CD1c-positive myeloid dendritic cell (primary cell): ENCODE results near the gene AGPAT4.
"Not testable (repeated sequence)": the region's sequence is repeated elsewhere in the genome, so short reads cannot be mapped to it uniquely, and the experiment has no call there.

Experiments
- DNase-seq: peaks from one replicate; pipeline ENCODE4 v3.0.0-alpha.2; 2016; ENCODE audit errors: extremely low spot score

AGPAT4 gene

GRCh38 chr6:161138543-161139303 lies 135.1 kb downstream of the AGPAT4 start:
- no peak for DNase-seq

- no peak for DNase-seq
Measured at GRCh38 chr6:161137839-161138542, 135.9 kb downstream of the AGPAT4 start.

- no peak for DNase-seq
Measured at GRCh38 chr6:161137320-161137719, 136.5 kb downstream of the AGPAT4 start.

GRCh38 chr6:161136655-161137054 lies 137.2 kb downstream of the AGPAT4 start:
- DNase-seq = no peak

GRCh38 chr6:161135695-161136591 lies 137.9 kb downstream of the AGPAT4 start:
- peak; percentile 68 for DNase-seq

- no peak for DNase-seq
Measured at GRCh38 chr6:161134550-161135298, 139.1 kb downstream of the AGPAT4 start.

GRCh38 chr6:161133963-161134362 lies 139.9 kb downstream of the AGPAT4 start:
- no peak for DNase-seq

- no peak for DNase-seq
Measured at GRCh38 chr6:161132384-161132783, 141.5 kb downstream of the AGPAT4 start.

GRCh38 chr6:161130967-161131766 lies 142.7 kb downstream of the AGPAT4 start:
- DNase-seq = peak; percentile 35

GRCh38 chr6:161130541-161130940 lies 143.3 kb downstream of the AGPAT4 start:
- no peak for DNase-seq

GRCh38 chr6:161128680-161129196 lies 145.1 kb downstream of the AGPAT4 start:
- DNase-seq = no peak

- DNase-seq = no peak
Measured at GRCh38 chr6:161128230-161128629, 145.6 kb downstream of the AGPAT4 start.

- no peak for DNase-seq
Measured at GRCh38 chr6:161127071-161127740, 146.7 kb downstream of the AGPAT4 start.

- DNase-seq = no peak
Measured at GRCh38 chr6:161125591-161125990, 148.3 kb downstream of the AGPAT4 start.

- not testable (repeated sequence) for DNase-seq
Measured at GRCh38 chr6:161123319-161123718, 150.5 kb downstream of the AGPAT4 start.

GRCh38 chr6:161117942-161118341 lies 155.9 kb downstream of the AGPAT4 start:
- no peak for DNase-seq

GRCh38 chr6:161117308-161117707 lies 156.6 kb downstream of the AGPAT4 start:
- peak; percentile 96 for DNase-seq

GRCh38 chr6:161116554-161116953 lies 157.3 kb downstream of the AGPAT4 start:
- DNase-seq = no peak

- peak; percentile 84 for DNase-seq
Measured at GRCh38 chr6:161115468-161115867, 158.4 kb downstream of the AGPAT4 start.

- peak; percentile 84 for DNase-seq
Measured at GRCh38 chr6:161111261-161111660, 162.6 kb downstream of the AGPAT4 start.
